ENCODE measurements around the gene SUGCT.

SUGCT gene

DNA sequence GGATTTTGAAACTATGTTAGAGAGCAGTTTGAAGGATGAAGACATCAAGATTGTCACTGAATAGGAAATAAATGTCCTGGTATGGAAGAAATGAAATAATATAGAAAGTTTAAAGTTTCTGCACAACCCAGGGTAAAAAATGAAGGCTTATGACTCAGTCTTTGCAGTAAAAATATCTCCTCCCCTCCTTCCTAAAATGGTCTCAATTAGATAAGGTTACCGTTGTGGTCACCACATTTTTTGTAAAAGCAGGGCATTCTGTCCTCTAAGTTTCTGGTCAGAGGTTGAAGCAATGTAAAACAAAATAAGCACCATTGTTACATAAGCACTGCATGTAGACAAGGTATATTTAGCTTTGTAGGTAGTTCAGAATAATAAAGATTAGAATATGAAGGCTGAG is 403.5 kb downstream of the SUGCT start:
- Histone ChIP-seq H3K4me2 (ENCODE audit: low read depth, low read length) (no peak overlapping the region), H3K36me3 (replicated peaks; ENCODE audit: insufficient read depth, low read length) (no peaks in the 10 kb centered on the region), H4K20me1 (ENCODE audit: insufficient read depth, low read length) (no peaks in the 10 kb centered on the region), H3F3A (ENCODE audit: insufficient read depth, low read length) (no peaks in the 10 kb centered on the region), H3K27me3 (replicated peaks; ENCODE audit: insufficient read depth, low read length) (no peaks in the 10 kb centered on the region), H3K9ac (ENCODE audit: low read length) (no peak overlapping the region), H3K9me2 (replicated peaks; ENCODE audit: insufficient read depth, low read length) (no peaks in the 10 kb centered on the region), H3K4me1 (ENCODE audit: low read length) (peaks cover 8% of the 10 kb centered on the region), H3K4me3 (ENCODE audit: low read length) (no peak overlapping the region), H3K27ac (ENCODE audit: low read length) (no peak overlapping the region), H3K9me3 (replicated peaks; ENCODE audit: insufficient read depth, low read length) (no peaks in the 10 kb centered on the region), H3K79me2 (ENCODE audit: low read length) (no peaks in the 10 kb centered on the region), H2AFZ (ENCODE audit: low read length) (no peak overlapping the region)
- no peak for DNase-seq
- TF ChIP-seq EZH2phosphoT487 (IDR thresholded peaks at IDR 0.05; ENCODE audit: low read length) (no peak), EZH2 (optimal IDR thresholded peaks at IDR 0.05; ENCODE audit: low read depth, low read length) (no peak)
- TF ChIP-seq, protein P1, sequence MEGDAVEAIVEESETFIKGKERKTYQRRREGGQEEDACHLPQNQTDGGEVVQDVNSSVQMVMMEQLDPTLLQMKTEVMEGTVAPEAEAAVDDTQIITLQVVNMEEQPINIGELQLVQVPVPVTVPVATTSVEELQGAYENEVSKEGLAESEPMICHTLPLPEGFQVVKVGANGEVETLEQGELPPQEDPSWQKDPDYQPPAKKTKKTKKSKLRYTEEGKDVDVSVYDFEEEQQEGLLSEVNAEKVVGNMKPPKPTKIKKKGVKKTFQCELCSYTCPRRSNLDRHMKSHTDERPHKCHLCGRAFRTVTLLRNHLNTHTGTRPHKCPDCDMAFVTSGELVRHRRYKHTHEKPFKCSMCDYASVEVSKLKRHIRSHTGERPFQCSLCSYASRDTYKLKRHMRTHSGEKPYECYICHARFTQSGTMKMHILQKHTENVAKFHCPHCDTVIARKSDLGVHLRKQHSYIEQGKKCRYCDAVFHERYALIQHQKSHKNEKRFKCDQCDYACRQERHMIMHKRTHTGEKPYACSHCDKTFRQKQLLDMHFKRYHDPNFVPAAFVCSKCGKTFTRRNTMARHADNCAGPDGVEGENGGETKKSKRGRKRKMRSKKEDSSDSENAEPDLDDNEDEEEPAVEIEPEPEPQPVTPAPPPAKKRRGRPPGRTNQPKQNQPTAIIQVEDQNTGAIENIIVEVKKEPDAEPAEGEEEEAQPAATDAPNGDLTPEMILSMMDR (IDR thresholded peaks at IDR 0.05; ENCODE audit: low read length), result no peak

DNA sequence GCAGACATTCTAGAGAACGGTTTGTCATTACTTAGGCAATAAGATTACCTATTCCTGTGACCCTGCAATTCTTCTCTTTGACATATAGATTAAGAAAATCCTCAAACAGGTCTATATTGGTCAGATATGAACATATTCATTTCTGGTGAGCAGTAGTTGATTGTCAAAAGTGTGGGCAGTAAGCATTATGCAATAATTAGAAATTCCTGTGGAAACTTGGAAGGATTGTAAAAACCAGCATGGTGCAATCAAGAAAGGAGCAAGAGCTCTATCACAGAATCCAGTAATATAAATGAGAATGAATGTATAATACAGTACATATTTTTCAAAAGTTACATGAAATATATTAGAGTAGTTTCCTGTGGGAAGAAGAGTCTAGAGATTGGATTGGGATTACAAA is 406.5 kb downstream of the SUGCT start:
- Histone ChIP-seq H3K4me2 (ENCODE audit: low read depth, low read length) (no peak overlapping the region), H3F3A (ENCODE audit: insufficient read depth, low read length) (no peaks in the 10 kb centered on the region), H3K4me3 (ENCODE audit: low read length) (no peak overlapping the region), H3K4me1 (ENCODE audit: low read length) (peaks cover 7% of the 10 kb centered on the region), H3K36me3 (replicated peaks; ENCODE audit: insufficient read depth, low read length) (no peaks in the 10 kb centered on the region), H3K79me2 (ENCODE audit: low read length) (no peaks in the 10 kb centered on the region), H3K9ac (ENCODE audit: low read length) (no peak overlapping the region), H3K27ac (ENCODE audit: low read length) (no peak overlapping the region), H3K9me2 (replicated peaks; ENCODE audit: insufficient read depth, low read length) (no peaks in the 10 kb centered on the region), H3K27me3 (replicated peaks; ENCODE audit: insufficient read depth, low read length) (no peaks in the 10 kb centered on the region), H2AFZ (ENCODE audit: low read length) (no peak overlapping the region), H4K20me1 (ENCODE audit: insufficient read depth, low read length) (no peaks in the 10 kb centered on the region), H3K9me3 (replicated peaks; ENCODE audit: insufficient read depth, low read length) (no peaks in the 10 kb centered on the region)
- TF ChIP-seq EZH2phosphoT487 (IDR thresholded peaks at IDR 0.05; ENCODE audit: low read length) (no peak), EZH2 (optimal IDR thresholded peaks at IDR 0.05; ENCODE audit: low read depth, low read length) (no peak)
- TF ChIP-seq, protein P1 (IDR thresholded peaks at IDR 0.05; ENCODE audit: low read length), result no peak
- no peak for DNase-seq

DNA sequence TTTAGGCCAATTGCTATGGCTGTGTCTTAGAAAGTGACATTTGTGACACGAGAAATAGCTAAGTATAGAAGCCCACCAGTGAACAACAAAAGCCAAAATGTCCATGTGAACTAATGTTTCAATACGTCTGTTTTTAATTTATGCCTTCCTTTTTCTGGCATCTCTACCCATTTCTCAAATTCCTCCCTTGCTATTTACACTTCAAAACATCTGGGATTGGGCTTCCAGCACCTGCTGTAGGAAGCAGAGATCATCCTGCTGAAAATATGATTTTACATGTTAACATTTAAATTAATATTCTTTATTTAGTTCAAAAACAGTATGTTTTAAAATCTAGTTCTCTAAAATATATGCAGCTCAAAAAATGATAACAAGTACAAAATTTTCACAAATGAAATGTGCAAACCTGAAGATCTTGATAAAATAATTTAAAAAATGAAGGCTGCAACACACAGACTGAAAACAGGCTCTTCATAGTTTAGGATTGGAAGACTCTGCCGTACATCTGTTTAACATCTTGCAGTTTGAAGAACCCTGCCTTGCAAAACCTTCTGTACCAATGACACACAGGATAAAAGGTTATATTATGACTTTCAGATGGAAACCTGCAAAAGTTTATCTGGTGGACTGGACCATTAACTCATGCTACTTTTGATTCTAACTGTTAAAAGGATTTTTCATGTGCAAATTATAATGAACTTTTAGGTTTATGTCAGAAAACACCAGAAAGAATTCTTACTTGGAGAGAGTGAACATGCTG is 408.4 kb downstream of the SUGCT start:
- no peaks in the 10 kb centered on the region for H3K4me1 ChIP-seq (ENCODE audit: low read length)
- no peaks in the 10 kb centered on the region for H3K79me2 ChIP-seq (ENCODE audit: low read length)
- TF ChIP-seq EZH2phosphoT487 (IDR thresholded peaks at IDR 0.05; ENCODE audit: low read length) (no peak), EZH2 (optimal IDR thresholded peaks at IDR 0.05; ENCODE audit: low read depth, low read length) (no peak)
- TF ChIP-seq, protein P1 (IDR thresholded peaks at IDR 0.05; ENCODE audit: low read length), result no peak
- H3K9me2 ChIP-seq (replicated peaks; ENCODE audit: insufficient read depth, low read length), result no peaks in the 10 kb centered on the region
- H3K27ac ChIP-seq (ENCODE audit: low read length), result no peak overlapping the region
- no peak overlapping the region for H3K9ac ChIP-seq (ENCODE audit: low read length)
- no peaks in the 10 kb centered on the region for H4K20me1 ChIP-seq (ENCODE audit: insufficient read depth, low read length)
- no peak for DNase-seq
- no peaks in the 10 kb centered on the region for H3F3A ChIP-seq (ENCODE audit: insufficient read depth, low read length)
- H3K36me3 ChIP-seq (replicated peaks; ENCODE audit: insufficient read depth, low read length), result no peaks in the 10 kb centered on the region
- no peak overlapping the region for H3K4me2 ChIP-seq (ENCODE audit: low read depth, low read length)
- H3K9me3 ChIP-seq (replicated peaks; ENCODE audit: insufficient read depth, low read length), result no peaks in the 10 kb centered on the region
- no peaks in the 10 kb centered on the region for H3K27me3 ChIP-seq (replicated peaks; ENCODE audit: insufficient read depth, low read length)
- no peak overlapping the region for H2AFZ ChIP-seq (ENCODE audit: low read length)
- H3K4me3 ChIP-seq (ENCODE audit: low read length), result no peak overlapping the region
